Measurements from ENCODE around the gene RTP1.

Gene RTP1

DNA sequence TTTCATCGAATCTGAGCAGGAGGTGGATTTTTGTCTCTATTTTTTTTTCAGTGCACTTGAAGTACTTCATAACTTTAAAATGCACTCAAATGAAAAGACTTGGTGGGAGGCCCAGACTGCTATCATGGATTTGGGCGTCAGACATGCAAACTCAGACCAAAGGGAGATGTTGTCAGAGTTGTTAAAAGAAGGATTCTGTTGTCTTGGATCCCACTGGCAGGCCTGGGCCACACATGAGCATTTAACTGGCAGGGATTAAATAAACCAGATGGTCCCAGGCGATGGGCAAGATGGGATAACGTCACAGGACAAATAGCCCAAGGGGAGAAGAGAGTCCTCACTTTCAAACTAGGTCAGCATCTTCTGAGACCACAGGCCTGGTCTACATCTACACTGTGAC lies 15.4 kb downstream of the RTP1 start:
- TF ChIP-seq, protein P1, sequence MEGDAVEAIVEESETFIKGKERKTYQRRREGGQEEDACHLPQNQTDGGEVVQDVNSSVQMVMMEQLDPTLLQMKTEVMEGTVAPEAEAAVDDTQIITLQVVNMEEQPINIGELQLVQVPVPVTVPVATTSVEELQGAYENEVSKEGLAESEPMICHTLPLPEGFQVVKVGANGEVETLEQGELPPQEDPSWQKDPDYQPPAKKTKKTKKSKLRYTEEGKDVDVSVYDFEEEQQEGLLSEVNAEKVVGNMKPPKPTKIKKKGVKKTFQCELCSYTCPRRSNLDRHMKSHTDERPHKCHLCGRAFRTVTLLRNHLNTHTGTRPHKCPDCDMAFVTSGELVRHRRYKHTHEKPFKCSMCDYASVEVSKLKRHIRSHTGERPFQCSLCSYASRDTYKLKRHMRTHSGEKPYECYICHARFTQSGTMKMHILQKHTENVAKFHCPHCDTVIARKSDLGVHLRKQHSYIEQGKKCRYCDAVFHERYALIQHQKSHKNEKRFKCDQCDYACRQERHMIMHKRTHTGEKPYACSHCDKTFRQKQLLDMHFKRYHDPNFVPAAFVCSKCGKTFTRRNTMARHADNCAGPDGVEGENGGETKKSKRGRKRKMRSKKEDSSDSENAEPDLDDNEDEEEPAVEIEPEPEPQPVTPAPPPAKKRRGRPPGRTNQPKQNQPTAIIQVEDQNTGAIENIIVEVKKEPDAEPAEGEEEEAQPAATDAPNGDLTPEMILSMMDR (IDR thresholded peaks at IDR 0.05; ENCODE audit: insufficient read depth, low read length, poor library complexity, severe bottlenecking): no peak
- Histone ChIP-seq H3K36me3 (ENCODE audit: control insufficient read depth, insufficient read depth, low read length) (no peaks in the 10 kb centered on the region), H3K4me3 (replicated peaks; ENCODE audit: low read depth, low read length) (no peak overlapping the region), H3K27me3 (replicated peaks; ENCODE audit: control insufficient read depth, insufficient read depth, low read length) (no peaks in the 10 kb centered on the region; the same call in 1 of the 2 replicates)
- DNase-seq (ENCODE audit: extremely low read depth, insufficient read length): no peak

DNA sequence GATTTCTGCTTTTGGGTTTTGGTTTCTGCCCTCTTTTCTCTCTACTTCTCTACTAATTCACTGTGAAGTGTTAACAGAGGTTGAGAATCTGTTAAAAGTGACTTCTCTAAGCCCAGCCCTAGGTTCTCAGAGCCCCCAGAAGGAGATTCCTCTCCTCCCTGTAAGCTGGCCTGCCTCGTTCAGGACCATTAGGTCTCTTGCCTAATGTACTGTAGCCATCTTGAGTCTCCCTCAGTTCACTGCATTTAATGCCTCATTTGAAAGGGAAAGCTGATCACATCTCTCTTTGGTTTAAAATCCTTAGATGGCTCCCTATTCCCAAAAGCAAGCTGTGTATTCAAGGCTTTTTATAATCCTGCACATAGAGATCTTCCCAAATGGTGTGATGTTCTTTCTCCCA lies 16.3 kb downstream of the RTP1 start:
- Histone ChIP-seq H3K36me3 (ENCODE audit: control insufficient read depth, insufficient read depth, low read length) (no peaks in the 10 kb centered on the region), H3K4me3 (replicated peaks; ENCODE audit: low read depth, low read length) (no peak overlapping the region), H3K27me3 (replicated peaks; ENCODE audit: control insufficient read depth, insufficient read depth, low read length) (no peaks in the 10 kb centered on the region; the same call in 1 of the 2 replicates)
- DNase-seq (ENCODE audit: extremely low read depth, insufficient read length): no peak
- TF ChIP-seq, protein P1 (IDR thresholded peaks at IDR 0.05; ENCODE audit: insufficient read depth, low read length, poor library complexity, severe bottlenecking): no peak

DNA sequence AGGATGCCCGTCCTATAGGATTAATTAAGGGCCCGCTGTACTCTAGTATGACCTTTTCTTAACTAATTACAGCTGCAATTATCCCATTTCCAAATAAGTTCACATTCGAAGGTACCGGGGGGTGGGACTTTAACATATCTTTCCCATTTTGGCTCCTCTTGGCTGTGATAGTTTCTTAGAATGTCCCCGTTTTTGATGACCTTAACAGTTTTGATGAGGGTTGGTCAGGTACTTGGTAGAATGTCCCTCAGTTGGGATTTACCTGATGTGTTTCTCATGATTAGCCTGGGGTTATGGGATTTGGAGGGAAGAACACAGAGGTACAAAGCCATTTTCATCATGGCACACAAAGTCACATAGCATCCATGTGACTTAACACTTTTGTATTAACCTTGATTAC lies 18.2 kb downstream of the RTP1 start:
- Histone ChIP-seq H3K27me3 (replicated peaks; ENCODE audit: control insufficient read depth, insufficient read depth, low read length) (no peaks in the 10 kb centered on the region; the same call in 1 of the 2 replicates), H3K4me3 (replicated peaks; ENCODE audit: low read depth, low read length) (no peak overlapping the region), H3K36me3 (ENCODE audit: control insufficient read depth, insufficient read depth, low read length) (no peaks in the 10 kb centered on the region)
- TF ChIP-seq, protein P1 (IDR thresholded peaks at IDR 0.05; ENCODE audit: insufficient read depth, low read length, poor library complexity, severe bottlenecking): no peak
- no peak for DNase-seq (ENCODE audit: extremely low read depth, insufficient read length)

DNA sequence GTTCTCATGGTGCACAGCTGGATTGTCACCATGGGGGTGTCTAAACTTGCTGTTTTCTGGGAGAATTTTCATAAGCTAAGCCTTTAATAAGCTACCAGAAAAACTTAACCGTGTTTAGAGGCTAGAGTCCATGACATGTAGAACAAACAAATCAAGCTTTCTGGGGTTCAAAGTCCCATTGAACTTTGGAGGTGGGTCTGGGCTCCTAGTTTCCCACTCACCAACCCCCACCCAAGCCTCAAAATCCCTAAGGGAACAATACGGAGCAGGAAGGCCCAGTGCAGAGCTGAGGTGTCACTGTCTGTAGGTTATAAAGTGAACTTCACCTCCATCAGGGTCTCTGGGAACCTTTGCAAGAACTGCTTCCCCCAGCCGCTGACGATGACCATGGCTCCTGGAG lies 25.5 kb downstream of the RTP1 start:
- no peak overlapping the region for H3K4me3 ChIP-seq (replicated peaks; ENCODE audit: low read depth, low read length)
- TF ChIP-seq, protein P1 (IDR thresholded peaks at IDR 0.05; ENCODE audit: insufficient read depth, low read length, poor library complexity, severe bottlenecking): no peak
- no peak for DNase-seq (ENCODE audit: extremely low read depth, insufficient read length)
- H3K27me3 ChIP-seq (replicated peaks; ENCODE audit: control insufficient read depth, insufficient read depth, low read length): no peaks in the 10 kb centered on the region
- H3K36me3 ChIP-seq (ENCODE audit: control insufficient read depth, insufficient read depth, low read length): no peaks in the 10 kb centered on the region

DNA sequence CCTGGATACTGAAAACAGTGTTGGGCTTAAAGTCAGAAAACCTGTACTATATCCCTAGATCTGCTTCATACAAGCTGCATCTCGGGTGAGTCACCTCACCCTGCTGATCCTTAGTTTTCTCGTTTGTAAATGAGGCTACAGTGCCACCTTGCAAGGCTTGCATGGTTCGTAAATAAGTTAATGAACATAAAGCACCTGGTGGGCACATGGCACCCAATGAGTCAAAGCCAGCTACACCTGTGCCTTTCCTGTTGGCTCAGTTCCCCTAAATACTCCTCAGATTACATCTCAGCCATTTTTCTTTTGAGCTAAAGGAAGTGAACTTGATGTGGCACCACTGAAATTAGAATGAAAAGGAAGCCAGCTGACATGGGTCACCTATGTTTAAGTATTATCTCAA lies 26.5 kb downstream of the RTP1 start:
- Histone ChIP-seq H3K36me3 (ENCODE audit: control insufficient read depth, insufficient read depth, low read length) (no peaks in the 10 kb centered on the region), H3K27me3 (replicated peaks; ENCODE audit: control insufficient read depth, insufficient read depth, low read length) (no peaks in the 10 kb centered on the region), H3K4me3 (replicated peaks; ENCODE audit: low read depth, low read length) (no peak overlapping the region)
- DNase-seq (ENCODE audit: extremely low read depth, insufficient read length): no peak
- TF ChIP-seq, protein P1 (IDR thresholded peaks at IDR 0.05; ENCODE audit: insufficient read depth, low read length, poor library complexity, severe bottlenecking): no peak

DNA sequence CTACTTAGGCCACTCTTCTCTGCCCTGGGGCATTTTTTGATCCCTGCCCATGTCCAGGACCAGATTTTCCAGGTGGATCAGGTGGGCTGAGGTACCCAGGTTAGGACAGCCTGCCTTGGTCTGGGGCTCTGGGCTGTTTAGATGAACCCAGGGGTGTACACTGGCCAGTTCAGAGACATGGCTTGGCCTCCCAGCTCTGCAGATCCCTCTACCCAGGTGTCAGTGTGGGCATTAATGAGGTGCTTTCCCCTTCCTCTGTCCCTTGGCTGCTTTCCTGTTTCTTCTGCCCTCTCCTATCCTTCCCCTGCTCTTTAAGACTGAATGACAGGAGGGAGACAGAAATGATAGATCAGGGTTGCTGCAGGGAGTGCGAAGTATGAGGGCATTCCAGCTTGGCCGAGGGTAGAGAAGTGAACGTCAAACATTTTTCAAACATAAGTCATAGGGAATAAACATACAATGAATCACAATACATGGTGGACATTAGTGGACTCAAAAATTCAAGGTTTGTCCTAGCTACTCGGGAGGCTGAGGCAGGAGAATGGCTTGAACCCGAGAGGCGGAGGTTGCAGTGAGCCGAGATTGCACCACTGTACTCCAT lies 30.5 kb downstream of the RTP1 start:
- Histone ChIP-seq H3K36me3 (ENCODE audit: control insufficient read depth, insufficient read depth, low read length) (no peaks in the 10 kb centered on the region), H3K27me3 (replicated peaks; ENCODE audit: control insufficient read depth, insufficient read depth, low read length) (peaks cover 2% of the 10 kb centered on the region; the same call in 1 of the 2 replicates), H3K4me3 (replicated peaks; ENCODE audit: low read depth, low read length) (no peak overlapping the region)
- TF ChIP-seq, protein P1 (IDR thresholded peaks at IDR 0.05; ENCODE audit: insufficient read depth, low read length, poor library complexity, severe bottlenecking): no peak
- DNase-seq (ENCODE audit: extremely low read depth, insufficient read length): no peak

Measured in GM06990 (cell line).